Activated T-cell treated with anti-CD3 and anti-CD28 coated beads, Interleukin-2, amount 50 U/mL, for 24 hours (primary cell): ENCODE results near the gene SLC2A5.
"Not testable (repeated sequence)": the region's sequence is repeated elsewhere in the genome, so short reads cannot be mapped to it uniquely, and the experiment has no call there.

Experiments used
- DNase-seq: peaks from one replicate; pipeline ENCODE4 v3.0.0-alpha.2; 2020
- H3K27ac Mint-ChIP-seq: 2 replicates; pipeline ENCODE4 v1.8.0; 2020; ENCODE audit warnings: mild to moderate bottlenecking, mixed read lengths
- H3K27me3 Mint-ChIP-seq: 2 replicates; pipeline ENCODE4 v1.8.0; 2020; ENCODE audit warnings: mixed read lengths
- H3K36me3 Mint-ChIP-seq: 2 replicates; pipeline ENCODE4 v1.8.0; 2020; ENCODE audit warnings: low read depth, mixed read lengths
- H3K4me1 Mint-ChIP-seq: 2 replicates; pipeline ENCODE4 v1.8.0; 2020; ENCODE audit warnings: low read depth, mixed read lengths
- H3K4me3 Mint-ChIP-seq: 2 replicates; pipeline ENCODE4 v1.8.0; 2020; ENCODE audit warnings: mild to moderate bottlenecking, moderate library complexity, mixed read lengths
- H3K9me3 Mint-ChIP-seq: 2 replicates; pipeline ENCODE4 v1.8.0; 2020; ENCODE audit warnings: mixed read lengths

SLC2A5 gene

GRCh38 chr1:9004031-9004699, 65.3 kb downstream of the SLC2A5 start:
- H3K4me3 Mint-ChIP-seq = no peak overlapping the region
- H3K4me1 Mint-ChIP-seq = peaks cover 11% of the 10 kb centered on the region
- H3K9me3 Mint-ChIP-seq = no peaks in the 10 kb centered on the region
- no peaks in the 10 kb centered on the region for H3K36me3 Mint-ChIP-seq
- H3K27me3 Mint-ChIP-seq = no peaks in the 10 kb centered on the region
- no peak for DNase-seq
- no peak overlapping the region for H3K27ac Mint-ChIP-seq

- not testable (repeated sequence) for H3K27ac Mint-ChIP-seq, H3K4me3 Mint-ChIP-seq, H3K9me3 Mint-ChIP-seq, H3K36me3 Mint-ChIP-seq, H3K27me3 Mint-ChIP-seq, DNase-seq
- peaks cover 11% of the 10 kb centered on the region for H3K4me1 Mint-ChIP-seq
Measured at GRCh38 chr1:9002215-9002560, 67.2 kb downstream of the SLC2A5 start.

GRCh38 chr1:9001534-9002214, 67.8 kb downstream of the SLC2A5 start:
- H3K27me3 Mint-ChIP-seq, DNase-seq, H3K36me3 Mint-ChIP-seq, H3K4me3 Mint-ChIP-seq, H3K9me3 Mint-ChIP-seq, H3K27ac Mint-ChIP-seq: not testable (repeated sequence)
- peaks cover 11% of the 10 kb centered on the region for H3K4me1 Mint-ChIP-seq

GRCh38 chr1:8993962-8994675, 75.3 kb downstream of the SLC2A5 start:
- H3K27ac Mint-ChIP-seq, DNase-seq, H3K4me1 Mint-ChIP-seq, H3K27me3 Mint-ChIP-seq, H3K36me3 Mint-ChIP-seq, H3K4me3 Mint-ChIP-seq, H3K9me3 Mint-ChIP-seq: not testable (repeated sequence)

GRCh38 chr1:8992936-8993687, 76.3 kb downstream of the SLC2A5 start:
- no peak overlapping the region for H3K27ac Mint-ChIP-seq
- H3K36me3 Mint-ChIP-seq = no peaks in the 10 kb centered on the region
- H3K27me3 Mint-ChIP-seq = no peaks in the 10 kb centered on the region
- peaks cover 7% of the 10 kb centered on the region for H3K4me1 Mint-ChIP-seq
- no peak overlapping the region for H3K4me3 Mint-ChIP-seq
- H3K9me3 Mint-ChIP-seq = peaks cover 3% of the 10 kb centered on the region
- no peak for DNase-seq

- Mint-ChIP-seq H3K27me3 (no peaks in the 10 kb centered on the region), H3K27ac (peak overlapping the region; percentile 69), H3K9me3 (peaks cover 3% of the 10 kb centered on the region), H3K4me1 (peaks cover 22% of the 10 kb centered on the region), H3K4me3 (no peak overlapping the region), H3K36me3 (no peaks in the 10 kb centered on the region)
- DNase-seq = no peak
Measured at GRCh38 chr1:8989821-8990220, 79.6 kb downstream of the SLC2A5 start.

- Mint-ChIP-seq H3K4me3 (no peak overlapping the region), H3K27me3 (no peaks in the 10 kb centered on the region), H3K4me1 (peaks cover 25% of the 10 kb centered on the region), H3K36me3 (no peaks in the 10 kb centered on the region), H3K27ac (no peak overlapping the region), H3K9me3 (peaks cover 3% of the 10 kb centered on the region)
- no peak for DNase-seq
Measured at GRCh38 chr1:8989061-8989460, 80.4 kb downstream of the SLC2A5 start.

GRCh38 chr1:8988618-8988967, 80.8 kb downstream of the SLC2A5 start:
- H3K27ac Mint-ChIP-seq = no peak overlapping the region
- no peaks in the 10 kb centered on the region for H3K36me3 Mint-ChIP-seq
- peaks cover 3% of the 10 kb centered on the region for H3K9me3 Mint-ChIP-seq
- H3K27me3 Mint-ChIP-seq = no peaks in the 10 kb centered on the region
- H3K4me3 Mint-ChIP-seq = no peak overlapping the region
- peaks cover 30% of the 10 kb centered on the region for H3K4me1 Mint-ChIP-seq
- DNase-seq = no peak

GRCh38 chr1:8987881-8988617, 81.4 kb downstream of the SLC2A5 start:
- Mint-ChIP-seq H3K4me3 (no peak overlapping the region), H3K9me3 (peaks cover 3% of the 10 kb centered on the region), H3K36me3 (no peaks in the 10 kb centered on the region), H3K27ac (peak overlapping the region; percentile 82), H3K4me1 (peaks cover 34% of the 10 kb centered on the region), H3K27me3 (no peaks in the 10 kb centered on the region)
- peak; percentile 83 for DNase-seq

GRCh38 chr1:8986814-8987190, 82.6 kb downstream of the SLC2A5 start:
- Mint-ChIP-seq H3K4me1 (peaks cover 34% of the 10 kb centered on the region), H3K27ac (peak overlapping the region; percentile 82), H3K4me3 (no peak overlapping the region), H3K36me3 (no peaks in the 10 kb centered on the region), H3K9me3 (no peaks in the 10 kb centered on the region), H3K27me3 (no peaks in the 10 kb centered on the region)
- DNase-seq = no peak

- Mint-ChIP-seq H3K4me1 (peaks cover 34% of the 10 kb centered on the region), H3K36me3 (no peaks in the 10 kb centered on the region), H3K4me3 (no peak overlapping the region), H3K27me3 (no peaks in the 10 kb centered on the region), H3K27ac (peak overlapping the region; percentile 82), H3K9me3 (no peaks in the 10 kb centered on the region)
- DNase-seq = no peak
Measured at GRCh38 chr1:8985915-8986813, 83.3 kb downstream of the SLC2A5 start.
